Measurements from ENCODE around the gene FHAD1. TPM values are rescaled to one million over a fixed set of nuclear protein-coding genes. Genes with fewer than 3 reads are reported as not detected.

Gene FHAD1
- polyA plus RNA-seq, 4 donors: 0.22 to 0.58 (median 0.36) TPM

DNA sequence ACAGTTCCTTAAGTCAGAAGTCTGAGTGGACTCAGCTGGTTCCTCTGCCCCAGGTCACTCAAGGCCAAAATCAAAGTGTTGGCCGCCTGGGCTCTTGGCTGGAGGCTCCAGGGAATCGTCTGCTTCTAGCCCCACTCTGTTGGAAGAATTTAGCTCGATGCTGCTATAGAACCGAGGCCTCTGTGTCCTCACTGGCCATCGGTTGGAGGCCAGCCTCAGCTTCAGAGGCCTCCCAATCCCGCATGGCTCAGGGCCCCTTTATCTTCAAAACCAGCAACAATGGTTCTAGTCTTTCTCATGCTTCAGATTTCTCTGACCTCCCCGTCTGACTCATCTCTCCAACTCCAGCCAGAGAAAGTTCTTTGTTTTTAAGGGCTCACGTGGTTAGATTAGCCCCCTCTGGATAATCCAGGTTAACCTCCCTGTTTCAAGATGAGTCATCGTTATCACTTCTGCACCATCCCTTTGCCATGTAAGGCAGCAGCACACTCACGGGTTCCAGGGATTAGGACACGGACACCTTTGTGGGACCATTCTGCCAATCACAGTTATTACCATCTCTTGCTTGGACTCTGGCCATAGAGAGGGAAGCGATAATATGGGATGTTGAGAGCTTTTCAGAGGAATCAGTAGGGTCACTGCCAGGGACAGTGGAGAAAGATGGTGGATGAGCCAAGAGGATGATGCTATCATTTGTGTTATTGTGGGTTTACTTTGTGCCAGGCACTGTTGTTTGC lies 13.6 kb downstream of the FHAD1 start:
- no peaks in the 10 kb centered on the region for H3K36me3 ChIP-seq (ENCODE audit: control insufficient read depth in 3 of 3, insufficient read depth in 2 of 3, low read depth in 1 of 3, low read length in 3 of 3)
- H3K4me1 ChIP-seq (ENCODE audit: control insufficient read depth in 3 of 3, insufficient read depth in 2 of 3, low read depth in 1 of 3, low read length in 2 of 3): peaks cover 0 to 6% (median 0%) of the 10 kb centered on the region in 3 donors
- no peak for FAIRE-seq
- DNase-seq: no peak
- H3K27me3 ChIP-seq (ENCODE audit: control insufficient read depth in 3 of 3, insufficient read depth in 3 of 3, low read length in 3 of 3): no peaks in the 10 kb centered on the region
- H3K27ac ChIP-seq (ENCODE audit: low read depth in 1 of 3, low read length in 2 of 3): peak overlapping the region in 1 of 3 donors; percentile 81
- 66 to 81% (median 73%) methylated on average over 12 of the region's 12 CpGs for WGBS, 3 donors
- H3K4me3 ChIP-seq (ENCODE audit: low read depth in 1 of 3, low read length in 3 of 3): no peak overlapping the region
- peaks cover 0 to 4% of the 10 kb centered on the region in 2 donors for H3K9me3 ChIP-seq (ENCODE audit: control insufficient read depth in 2 of 2, insufficient read depth in 1 of 2, low read depth in 1 of 2, low read length in 1 of 2)

DNA sequence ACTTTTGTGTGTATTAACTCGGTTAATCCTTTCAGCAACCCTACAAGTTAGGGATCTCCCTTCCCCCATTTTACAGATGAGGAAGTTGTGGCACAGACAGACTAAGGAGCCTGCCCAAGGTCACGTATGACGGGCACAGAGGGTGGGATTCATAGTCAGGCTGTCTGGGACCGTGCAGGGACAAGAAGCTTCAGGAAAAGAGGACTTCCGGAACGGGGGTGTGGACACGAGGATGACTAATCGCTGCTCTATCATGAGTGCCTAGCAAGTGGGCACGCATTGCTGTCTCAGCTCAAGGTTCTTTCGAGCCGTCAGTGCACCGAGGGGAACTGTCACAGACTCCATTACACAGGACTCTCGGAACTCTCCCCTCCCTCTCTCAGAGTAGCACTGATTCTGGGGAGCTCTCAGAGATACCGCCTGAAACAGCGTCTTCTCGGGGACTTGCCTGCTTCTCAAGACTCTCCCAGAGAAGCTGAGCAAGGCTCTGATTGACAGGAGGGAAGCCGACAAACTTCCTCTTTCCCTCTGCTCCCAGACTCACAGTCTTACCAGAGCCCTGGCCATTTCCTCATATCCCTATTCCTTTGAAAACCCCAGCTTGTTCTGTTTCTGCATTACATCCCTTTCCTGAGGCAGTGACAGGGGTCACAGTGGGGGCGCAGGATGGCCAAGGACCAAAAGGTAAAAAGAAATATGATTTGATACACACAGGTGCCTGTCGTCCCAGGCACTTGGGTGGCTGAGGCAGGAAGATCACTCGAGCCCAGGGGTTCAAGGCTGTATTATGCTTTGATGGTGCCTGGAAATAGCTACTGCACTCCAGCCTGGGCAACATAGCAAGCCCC lies 14.4 kb downstream of the FHAD1 start:
- DNase-seq (peak; percentile 25 to 84), FAIRE-seq (no peak)
- peak overlapping the region in 2 of 3 donors; percentile 1 to 81 for H3K27ac ChIP-seq (ENCODE audit: low read depth in 1 of 3, low read length in 2 of 3)
- WGBS, 3 donors: 18 to 31% (median 22%) methylated on average over 20 of the region's 20 CpGs
- peaks cover 0 to 6% (median 0%) of the 10 kb centered on the region in 3 donors for H3K4me1 ChIP-seq (ENCODE audit: control insufficient read depth in 3 of 3, insufficient read depth in 2 of 3, low read depth in 1 of 3, low read length in 2 of 3)
- peaks cover 0 to 4% of the 10 kb centered on the region in 2 donors for H3K9me3 ChIP-seq (ENCODE audit: control insufficient read depth in 2 of 2, insufficient read depth in 1 of 2, low read depth in 1 of 2, low read length in 1 of 2)
- no peaks in the 10 kb centered on the region for H3K27me3 ChIP-seq (ENCODE audit: control insufficient read depth in 3 of 3, insufficient read depth in 3 of 3, low read length in 3 of 3)
- no peaks in the 10 kb centered on the region for H3K36me3 ChIP-seq (ENCODE audit: control insufficient read depth in 3 of 3, insufficient read depth in 2 of 3, low read depth in 1 of 3, low read length in 3 of 3)
- peak overlapping the region in 1 of 3 donors; percentile 21 for H3K4me3 ChIP-seq (ENCODE audit: low read depth in 1 of 3, low read length in 3 of 3)

- DNase-seq (no peak), FAIRE-seq (no peak)
- Histone ChIP-seq H3K4me1 (ENCODE audit: control insufficient read depth in 3 of 3, insufficient read depth in 2 of 3, low read depth in 1 of 3, low read length in 2 of 3) (peaks cover 0 to 6% (median 0%) of the 10 kb centered on the region in 3 donors), H3K9me3 (ENCODE audit: control insufficient read depth in 2 of 2, insufficient read depth in 1 of 2, low read depth in 1 of 2, low read length in 1 of 2) (peaks cover 0 to 4% of the 10 kb centered on the region in 2 donors), H3K4me3 (ENCODE audit: low read depth in 1 of 3, low read length in 3 of 3) (no peak overlapping the region), H3K27ac (ENCODE audit: low read depth in 1 of 3, low read length in 2 of 3) (peak overlapping the region in 1 of 3 donors; percentile 81), H3K27me3 (ENCODE audit: control insufficient read depth in 3 of 3, insufficient read depth in 3 of 3, low read length in 3 of 3) (no peaks in the 10 kb centered on the region), H3K36me3 (ENCODE audit: control insufficient read depth in 3 of 3, insufficient read depth in 2 of 3, low read depth in 1 of 3, low read length in 3 of 3) (no peaks in the 10 kb centered on the region)
- 89 to 96% (median 90%) methylated on average over 2 of the region's 2 CpGs for WGBS, 3 donors
Observed at GRCh38 chr1:15262003-15262377, 15.0 kb downstream of the FHAD1 start.

DNA sequence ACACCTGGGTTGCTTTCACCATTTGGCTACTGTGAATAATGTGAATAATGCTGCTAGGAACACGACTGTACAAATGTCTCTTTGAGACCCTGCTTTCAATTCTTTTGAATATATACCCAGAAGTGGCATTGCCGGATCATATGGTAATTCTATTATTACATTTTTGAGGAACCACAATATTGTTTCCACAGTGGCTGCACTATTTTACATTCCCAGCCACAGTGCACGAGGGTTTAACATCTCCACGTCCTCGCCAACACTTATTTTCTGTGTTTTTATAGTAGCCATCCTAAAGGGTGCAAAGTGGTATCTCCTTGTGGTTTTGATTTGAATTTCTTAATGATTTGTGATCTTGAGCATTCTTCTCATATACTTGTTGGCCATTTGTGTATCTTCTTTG lies 15.7 kb downstream of the FHAD1 start:
- 83 to 92% (median 84%) methylated on average over 5 of the region's 5 CpGs for WGBS, 3 donors
- peaks cover 0 to 4% of the 10 kb centered on the region in 2 donors for H3K9me3 ChIP-seq (ENCODE audit: control insufficient read depth in 2 of 2, insufficient read depth in 1 of 2, low read depth in 1 of 2, low read length in 1 of 2)
- H3K4me3 ChIP-seq (ENCODE audit: low read depth in 1 of 3, low read length in 3 of 3): no peak overlapping the region
- no peak overlapping the region for H3K27ac ChIP-seq (ENCODE audit: low read depth in 1 of 3, low read length in 2 of 3)
- FAIRE-seq (no peak), DNase-seq (no peak)
- peaks cover 0 to 6% (median 0%) of the 10 kb centered on the region in 3 donors for H3K4me1 ChIP-seq (ENCODE audit: control insufficient read depth in 3 of 3, insufficient read depth in 2 of 3, low read depth in 1 of 3, low read length in 2 of 3)
- H3K27me3 ChIP-seq (ENCODE audit: control insufficient read depth in 3 of 3, insufficient read depth in 3 of 3, low read length in 3 of 3): no peaks in the 10 kb centered on the region
- no peaks in the 10 kb centered on the region for H3K36me3 ChIP-seq (ENCODE audit: control insufficient read depth in 3 of 3, insufficient read depth in 2 of 3, low read depth in 1 of 3, low read length in 3 of 3)

DNA sequence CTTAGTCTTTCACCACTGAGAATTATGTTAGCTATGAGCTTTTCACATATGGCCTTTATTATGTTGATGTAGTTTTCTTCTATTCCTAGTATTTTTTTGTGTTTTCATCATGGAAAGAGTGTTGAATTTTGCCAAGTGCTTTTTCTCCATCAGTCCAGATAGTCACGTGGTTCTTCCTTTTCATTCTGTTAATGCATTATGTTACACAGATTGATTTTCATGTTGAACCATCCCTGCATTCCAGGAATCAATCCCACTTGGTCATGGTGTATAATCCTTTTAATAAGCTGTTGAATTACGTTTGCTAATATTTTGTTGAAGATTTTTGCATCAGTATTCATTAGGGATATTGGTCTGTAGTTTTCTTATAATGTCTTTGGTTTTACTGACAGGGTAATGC lies 17.7 kb downstream of the FHAD1 start:
- WGBS, 3 donors: 78 to 86% (median 80%) methylated on average over 2 of the region's 2 CpGs
- Histone ChIP-seq H3K9me3 (ENCODE audit: control insufficient read depth in 2 of 2, insufficient read depth in 1 of 2, low read depth in 1 of 2, low read length in 1 of 2) (peaks cover 0 to 4% of the 10 kb centered on the region in 2 donors), H3K27me3 (ENCODE audit: control insufficient read depth in 3 of 3, insufficient read depth in 3 of 3, low read length in 3 of 3) (no peaks in the 10 kb centered on the region), H3K4me1 (ENCODE audit: control insufficient read depth in 3 of 3, insufficient read depth in 2 of 3, low read depth in 1 of 3, low read length in 2 of 3) (peaks cover 0 to 6% (median 0%) of the 10 kb centered on the region in 3 donors), H3K27ac (ENCODE audit: low read depth in 1 of 3, low read length in 2 of 3) (no peak overlapping the region), H3K36me3 (ENCODE audit: control insufficient read depth in 3 of 3, insufficient read depth in 2 of 3, low read depth in 1 of 3, low read length in 3 of 3) (no peaks in the 10 kb centered on the region), H3K4me3 (ENCODE audit: low read depth in 1 of 3, low read length in 3 of 3) (no peak overlapping the region)
- FAIRE-seq (no peak), DNase-seq (no peak)

DNA sequence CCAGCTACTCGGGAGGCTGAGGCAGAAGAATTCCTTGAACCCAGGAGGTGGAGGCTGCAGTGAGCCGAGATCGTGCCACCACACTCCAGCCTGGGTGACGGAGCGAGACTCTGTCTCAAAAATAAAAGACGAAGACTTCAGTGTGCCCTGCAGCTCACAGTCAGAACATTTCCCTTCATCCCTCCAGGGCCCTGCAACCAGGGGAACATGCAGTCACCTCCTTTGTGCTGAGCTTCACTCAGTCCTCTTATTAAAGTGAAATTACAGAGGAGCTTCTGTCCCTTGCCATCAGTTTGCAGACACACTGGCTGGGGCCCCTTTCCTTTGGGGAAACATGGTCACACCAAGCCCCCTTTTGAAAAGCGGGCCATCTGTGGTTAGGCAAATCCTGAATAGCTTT lies 24.2 kb downstream of the FHAD1 start:
- WGBS, 3 donors: 79 to 90% (median 86%) methylated on average over 6 to 7 of the region's 7 CpGs
- no peak for DNase-seq
- H3K27ac ChIP-seq (ENCODE audit: low read depth in 1 of 3, low read length in 2 of 3): no peak overlapping the region
- H3K36me3 ChIP-seq (ENCODE audit: control insufficient read depth in 3 of 3, insufficient read depth in 2 of 3, low read depth in 1 of 3, low read length in 3 of 3): no peaks in the 10 kb centered on the region
- H3K27me3 ChIP-seq (ENCODE audit: control insufficient read depth in 3 of 3, insufficient read depth in 3 of 3, low read length in 3 of 3): no peaks in the 10 kb centered on the region
- H3K4me3 ChIP-seq (ENCODE audit: low read depth in 1 of 3, low read length in 3 of 3): no peak overlapping the region
- no peaks in the 10 kb centered on the region for H3K4me1 ChIP-seq (ENCODE audit: control insufficient read depth in 3 of 3, insufficient read depth in 2 of 3, low read depth in 1 of 3, low read length in 2 of 3)
- no peak for FAIRE-seq
- H3K9me3 ChIP-seq (ENCODE audit: control insufficient read depth in 2 of 2, insufficient read depth in 1 of 2, low read depth in 1 of 2, low read length in 1 of 2): no peaks in the 10 kb centered on the region

DNA sequence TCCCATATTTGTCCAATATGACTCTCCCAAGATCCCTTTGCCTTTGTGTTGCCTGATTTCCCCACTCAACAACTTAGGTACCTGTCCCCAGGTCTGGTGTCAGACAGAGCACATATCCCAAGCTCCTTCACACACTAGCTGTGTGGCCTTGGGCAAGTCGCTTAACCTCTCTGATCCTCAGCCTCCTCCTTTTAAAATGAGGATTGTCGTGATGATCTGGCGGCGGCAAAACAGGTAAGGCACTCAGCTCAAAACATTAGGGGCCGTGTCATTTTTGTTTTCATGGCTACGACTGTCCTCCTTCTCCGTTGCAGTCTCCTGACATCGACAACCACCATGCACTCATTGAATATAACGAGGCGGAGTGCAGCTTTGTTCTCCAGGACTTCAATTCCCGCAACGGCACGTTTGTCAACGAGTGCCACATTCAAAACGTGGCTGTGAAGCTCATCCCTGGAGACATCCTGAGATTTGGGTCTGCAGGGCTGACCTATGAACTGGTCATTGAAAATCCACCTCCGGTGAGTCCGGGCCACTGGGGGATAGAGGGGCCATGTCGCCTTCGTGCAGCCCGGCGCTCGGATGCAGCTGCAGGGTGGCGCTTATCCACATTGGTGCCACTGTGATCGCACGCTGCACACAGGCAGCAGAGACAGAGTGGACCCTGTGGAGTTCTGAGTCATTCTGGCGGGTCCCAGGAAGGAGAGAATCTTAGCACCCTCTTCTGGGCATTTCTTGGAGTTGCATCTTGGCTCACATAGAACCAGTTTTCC lies 25.2 kb downstream of the FHAD1 start:
- 32 to 36% (median 36%) methylated on average over 26 of the region's 26 CpGs for WGBS, 3 donors
- Histone ChIP-seq H3K36me3 (ENCODE audit: control insufficient read depth in 3 of 3, insufficient read depth in 2 of 3, low read depth in 1 of 3, low read length in 3 of 3) (no peaks in the 10 kb centered on the region), H3K4me1 (ENCODE audit: control insufficient read depth in 3 of 3, insufficient read depth in 2 of 3, low read depth in 1 of 3, low read length in 2 of 3) (no peaks in the 10 kb centered on the region), H3K9me3 (ENCODE audit: control insufficient read depth in 2 of 2, insufficient read depth in 1 of 2, low read depth in 1 of 2, low read length in 1 of 2) (no peaks in the 10 kb centered on the region), H3K27me3 (ENCODE audit: control insufficient read depth in 3 of 3, insufficient read depth in 3 of 3, low read length in 3 of 3) (no peaks in the 10 kb centered on the region), H3K4me3 (ENCODE audit: low read depth in 1 of 3, low read length in 3 of 3) (no peak overlapping the region), H3K27ac (ENCODE audit: low read depth in 1 of 3, low read length in 2 of 3) (no peak overlapping the region)
- FAIRE-seq (no peak), DNase-seq (peak; percentile 86 to 89)

- H3K4me1 ChIP-seq (ENCODE audit: control insufficient read depth in 3 of 3, insufficient read depth in 2 of 3, low read depth in 1 of 3, low read length in 2 of 3): no peaks in the 10 kb centered on the region
- H3K36me3 ChIP-seq (ENCODE audit: control insufficient read depth in 3 of 3, insufficient read depth in 2 of 3, low read depth in 1 of 3, low read length in 3 of 3): no peaks in the 10 kb centered on the region
- H3K27me3 ChIP-seq (ENCODE audit: control insufficient read depth in 3 of 3, insufficient read depth in 3 of 3, low read length in 3 of 3): no peaks in the 10 kb centered on the region
- H3K27ac ChIP-seq (ENCODE audit: low read depth in 1 of 3, low read length in 2 of 3): no peak overlapping the region
- DNase-seq (no peak), FAIRE-seq (no peak)
- no peak overlapping the region for H3K4me3 ChIP-seq (ENCODE audit: low read depth in 1 of 3, low read length in 3 of 3)
- H3K9me3 ChIP-seq (ENCODE audit: control insufficient read depth in 2 of 2, insufficient read depth in 1 of 2, low read depth in 1 of 2, low read length in 1 of 2): no peaks in the 10 kb centered on the region
- WGBS, 3 donors: 20 to 49% (median 33%) methylated on average over 7 of the region's 7 CpGs
Observed at GRCh38 chr1:15272782-15273127, 25.7 kb downstream of the FHAD1 start.

All from small intestine (tissue), 7 donors.